ENCODE data around the gene DHRS1.

The DHRS1 gene

GRCh38 chr14:24327303-24327702 is 27.7 kb upstream of the DHRS1 start:
- DNase-seq: no peak

GRCh38 chr14:24325963-24326362 is 26.4 kb upstream of the DHRS1 start:
- no peak for DNase-seq

GRCh38 chr14:24325041-24325530 is 25.5 kb upstream of the DHRS1 start:
- DNase-seq: no peak

- DNase-seq: no peak
These were observed 24.4 kb upstream of the DHRS1 start for GRCh38 chr14:24324024-24324423.

GRCh38 chr14:24323341-24323740 is 23.8 kb upstream of the DHRS1 start:
- no peak for DNase-seq

- no peak for DNase-seq
These were observed 23.1 kb upstream of the DHRS1 start for GRCh38 chr14:24322672-24323071.

GRCh38 chr14:24321212-24321975 is 21.8 kb upstream of the DHRS1 start:
- DNase-seq: no peak

- no peak for DNase-seq
These were observed 17.8 kb upstream of the DHRS1 start for GRCh38 chr14:24317141-24317928.

GRCh38 chr14:24316597-24316950 is 17.0 kb upstream of the DHRS1 start:
- no peak for DNase-seq

- DNase-seq: no peak
These were observed 16.4 kb upstream of the DHRS1 start for GRCh38 chr14:24315807-24316596.

- no peak for DNase-seq
These were observed 15.7 kb upstream of the DHRS1 start for GRCh38 chr14:24315243-24315806.

GRCh38 chr14:24314377-24315193 is 15.0 kb upstream of the DHRS1 start:
- no peak for DNase-seq

GRCh38 chr14:24313913-24314312 is 14.3 kb upstream of the DHRS1 start:
- DNase-seq: no peak

GRCh38 chr14:24312736-24313507 is 13.3 kb upstream of the DHRS1 start:
- DNase-seq: no peak

GRCh38 chr14:24311837-24312615 is 12.4 kb upstream of the DHRS1 start:
- DNase-seq: no peak

GRCh38 chr14:24310646-24311604 is 11.3 kb upstream of the DHRS1 start, which contains the start of gene LTB4R:
Gene LTB4R (plus strand): TSS chr14:24311502. CDS start chr14:24315652, 4,150 bp downstream.
- DNase-seq: no peak

- no peak for DNase-seq
These were observed 10.7 kb upstream of the DHRS1 start for GRCh38 chr14:24310265-24310645.

GRCh38 chr14:24309538-24310264 is 10.1 kb upstream of the DHRS1 start, which contains the start of gene LTB4R2:
Gene LTB4R2 (plus strand): TSS chr14:24310140. CDS start chr14:24310665, 525 bp downstream.
- no peak for DNase-seq
